GM19193 (cell line): Measurements from ENCODE around the gene FZD10.

ENCODE experiments used
- POLR2A ChIP-seq: IDR thresholded peaks from 4 replicates; pipeline ENCODE4 v1.6.1; 2011; ENCODE audit not compliant: insufficient read depth, insufficient read length; ENCODE audit errors: extremely low read depth

The FZD10 gene

DNA sequence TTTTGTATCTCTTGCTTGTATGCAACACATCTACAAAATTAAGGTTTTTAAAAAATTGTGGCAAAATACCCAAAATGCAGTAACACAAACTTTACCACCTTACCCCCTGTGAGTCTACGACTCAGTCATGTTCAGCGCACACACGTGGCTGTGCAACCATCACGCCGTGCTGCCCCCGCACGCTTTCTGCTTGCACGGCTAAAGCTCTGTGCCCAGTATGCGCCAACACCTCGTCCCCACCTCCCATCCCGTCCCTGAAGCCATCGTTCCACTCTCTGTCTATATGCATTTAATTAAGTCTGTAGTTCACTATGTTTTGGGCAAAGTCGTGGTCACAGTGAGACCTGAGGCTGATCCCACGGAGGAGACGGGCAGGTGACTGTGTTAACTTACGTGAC lies 36.4 kb downstream of the FZD10 start:
- no peak for TF ChIP-seq POLR2A

DNA sequence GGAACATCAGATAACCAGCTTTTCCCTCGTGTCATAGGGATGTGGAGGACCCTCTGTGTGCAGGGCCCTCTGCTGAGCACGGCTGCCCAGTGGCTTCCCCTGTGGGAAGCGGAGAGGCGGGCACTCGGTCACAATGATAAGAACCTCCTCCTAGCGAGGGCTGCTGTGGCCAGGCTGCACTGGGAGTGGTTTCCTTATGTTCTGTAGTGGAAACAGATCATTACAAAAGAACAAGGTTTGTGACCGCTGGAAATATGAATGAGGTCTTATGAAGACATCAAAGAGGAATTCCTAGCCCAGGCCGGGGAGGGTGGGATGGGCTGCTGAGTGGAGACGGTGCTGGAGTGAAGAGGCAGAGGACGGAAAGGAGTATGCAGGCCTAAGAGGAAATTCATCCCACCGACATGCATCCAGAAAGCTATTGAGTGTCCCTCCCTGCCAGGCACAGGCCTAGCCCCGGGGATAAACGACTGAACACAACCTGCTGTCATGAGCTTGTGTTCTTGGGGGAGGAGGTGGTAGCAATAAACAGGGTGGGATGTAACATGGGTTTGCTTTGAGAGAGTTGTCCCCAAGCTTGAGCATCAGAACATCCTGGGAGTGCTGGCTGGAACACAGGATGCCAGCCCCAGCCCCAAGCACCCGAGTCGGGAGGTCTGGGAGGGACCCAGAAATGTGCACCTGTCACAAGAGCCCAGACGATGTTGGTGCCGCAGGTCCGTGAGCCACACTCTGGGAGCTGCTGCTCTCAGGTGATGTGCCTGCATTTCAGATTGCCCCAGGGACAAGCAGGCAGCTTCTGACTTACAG lies 37.5 kb downstream of the FZD10 start:
- no peak for TF ChIP-seq POLR2A

DNA sequence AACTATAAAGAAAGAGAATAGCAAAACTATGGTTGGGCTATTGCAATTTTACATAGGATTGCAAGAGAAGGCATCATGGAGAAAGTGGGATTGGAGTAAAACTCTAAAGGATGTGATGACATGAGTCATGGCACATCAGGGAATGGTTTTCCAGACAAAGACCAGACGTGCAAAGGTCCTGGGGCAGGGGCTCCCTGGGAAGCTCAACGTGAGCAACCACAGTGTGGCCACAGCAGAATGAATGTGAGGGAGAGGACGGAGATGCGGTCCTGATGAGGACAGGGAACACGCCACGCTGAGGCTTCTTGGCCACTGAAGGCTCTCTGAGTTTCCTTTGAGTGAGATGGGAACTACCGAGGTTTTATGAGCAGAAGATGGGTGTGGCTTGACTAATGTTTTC lies 38.2 kb downstream of the FZD10 start:
- no peak for TF ChIP-seq POLR2A

DNA sequence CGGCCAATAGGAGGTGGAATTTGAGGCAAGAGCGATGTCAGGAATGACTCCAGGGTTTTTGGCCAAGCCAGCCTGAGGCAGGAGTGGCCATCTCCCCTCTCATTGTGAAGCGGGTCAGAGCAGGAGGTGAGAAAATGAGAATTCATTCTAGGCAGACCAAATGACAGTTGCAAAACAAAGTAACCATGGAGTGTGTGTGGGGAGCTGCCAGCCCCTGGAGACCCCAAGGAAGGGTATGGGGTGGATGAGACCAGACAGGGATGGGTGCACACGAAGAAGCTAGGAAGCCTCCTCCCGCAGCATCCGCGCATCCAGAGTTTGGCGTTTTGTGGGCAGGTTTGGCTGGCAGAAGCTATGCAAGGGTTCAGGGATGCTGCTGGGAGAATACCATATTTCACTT lies 38.8 kb downstream of the FZD10 start:
- no peak for TF ChIP-seq POLR2A

DNA sequence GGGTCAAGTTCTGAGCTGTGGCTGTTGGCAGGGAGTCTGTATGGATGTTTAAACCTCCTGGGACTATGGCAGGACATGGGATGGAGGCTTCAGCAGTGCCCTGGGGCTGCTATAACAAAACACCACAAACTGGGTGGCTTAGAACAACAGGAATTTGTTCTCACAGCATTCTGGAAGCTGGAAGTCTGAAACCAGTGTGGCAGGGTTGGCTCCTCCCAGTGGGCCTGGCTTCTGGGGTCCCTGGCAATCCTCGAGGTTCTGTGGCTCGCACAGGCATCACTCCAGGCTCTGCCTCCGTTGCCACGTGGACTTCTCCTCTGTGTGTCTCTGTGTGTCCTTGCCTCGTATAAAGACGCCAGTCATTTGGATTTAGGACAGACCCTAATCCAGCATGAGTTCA lies 39.9 kb downstream of the FZD10 start:
- no peak for TF ChIP-seq POLR2A

DNA sequence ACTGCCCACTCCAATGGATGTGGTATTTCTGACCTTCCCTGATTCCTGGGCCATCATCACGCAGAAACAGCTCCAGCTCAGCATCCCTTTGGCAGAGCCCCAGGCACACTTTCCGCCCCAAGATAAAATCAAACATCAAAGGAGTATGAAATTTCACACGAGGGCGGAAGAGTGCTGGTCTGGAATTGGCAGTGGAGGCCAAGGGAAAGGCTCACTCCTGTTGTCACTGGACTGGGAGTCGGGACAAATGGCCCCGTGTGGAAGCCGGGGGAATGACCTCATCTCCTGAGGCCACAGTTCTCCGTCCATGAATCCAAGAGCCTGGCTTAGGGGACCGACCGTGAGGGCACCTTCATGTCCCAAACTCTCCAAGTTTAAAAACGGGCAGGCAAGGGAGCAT lies 40.9 kb downstream of the FZD10 start:
- no peak for TF ChIP-seq POLR2A

DNA sequence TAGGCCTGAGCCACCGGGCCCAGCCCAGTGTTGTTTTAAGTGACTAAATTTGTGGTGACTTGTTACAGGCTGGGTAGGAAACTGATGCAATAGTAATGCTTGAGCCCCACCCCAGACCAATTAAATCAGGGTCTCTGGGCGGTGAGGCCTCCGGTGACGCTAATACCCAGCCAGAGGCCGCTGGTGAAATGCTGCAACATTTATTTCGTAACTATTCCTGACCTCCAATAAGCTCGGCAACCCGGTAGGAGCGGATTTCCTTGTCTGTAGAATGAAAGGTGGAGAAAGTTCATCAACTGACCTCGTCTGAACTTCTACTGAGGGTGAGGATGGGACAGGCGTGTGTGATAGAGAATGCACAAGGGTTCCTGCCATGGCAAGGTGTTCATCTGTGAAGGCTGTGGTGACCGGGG lies 42.3 kb downstream of the FZD10 start:
- TF ChIP-seq POLR2A, result no peak

DNA sequence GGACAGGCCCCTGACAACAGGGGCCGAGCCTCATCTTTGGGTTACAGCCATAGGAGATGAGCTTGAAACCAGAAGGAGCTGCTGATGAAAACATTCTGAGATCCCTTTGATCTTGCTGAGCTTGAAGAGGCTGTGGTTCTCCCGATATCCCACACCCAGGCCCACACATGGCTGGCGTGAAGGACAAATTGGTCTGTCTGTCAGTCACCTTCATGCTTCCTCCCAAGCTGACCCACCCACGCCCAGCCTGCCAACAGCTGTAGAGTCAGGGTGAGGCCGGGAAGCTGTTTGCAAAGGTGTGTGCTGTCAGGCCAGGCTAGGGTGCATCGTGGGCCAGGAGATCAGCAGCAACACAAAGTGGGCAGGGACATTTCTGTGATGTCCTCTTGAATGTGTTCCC lies 43.2 kb downstream of the FZD10 start:
- TF ChIP-seq POLR2A, result no peak

DNA sequence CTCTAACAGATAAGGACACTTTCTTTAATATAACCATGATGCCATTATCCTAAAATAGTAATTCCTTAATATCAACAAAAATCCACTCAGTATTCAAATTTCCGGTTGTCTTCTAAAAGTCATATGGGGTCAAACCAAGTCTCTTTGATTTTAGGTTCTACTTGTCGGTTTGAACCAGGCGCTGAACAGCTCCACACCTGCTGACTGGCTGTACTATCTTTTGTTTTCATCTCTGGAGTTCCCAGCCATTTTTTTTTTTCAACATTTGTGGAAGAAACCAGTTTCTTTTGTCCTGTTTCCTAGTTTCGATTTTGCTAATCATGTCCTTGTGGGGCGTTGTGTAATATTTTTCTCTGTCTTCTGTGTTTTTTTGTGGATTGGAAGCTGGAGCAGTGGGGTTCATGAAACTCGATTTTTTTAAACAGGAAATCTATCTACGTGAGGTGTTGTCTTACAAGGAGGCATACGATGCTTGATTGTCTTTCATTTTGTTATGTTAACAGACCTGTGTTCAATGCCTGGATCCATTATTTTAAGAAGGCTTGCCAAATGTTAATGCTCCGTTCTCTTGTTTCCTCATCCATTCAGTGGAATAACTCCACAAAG lies 50.2 kb downstream of the FZD10 start:
- TF ChIP-seq POLR2A, result no peak

DNA sequence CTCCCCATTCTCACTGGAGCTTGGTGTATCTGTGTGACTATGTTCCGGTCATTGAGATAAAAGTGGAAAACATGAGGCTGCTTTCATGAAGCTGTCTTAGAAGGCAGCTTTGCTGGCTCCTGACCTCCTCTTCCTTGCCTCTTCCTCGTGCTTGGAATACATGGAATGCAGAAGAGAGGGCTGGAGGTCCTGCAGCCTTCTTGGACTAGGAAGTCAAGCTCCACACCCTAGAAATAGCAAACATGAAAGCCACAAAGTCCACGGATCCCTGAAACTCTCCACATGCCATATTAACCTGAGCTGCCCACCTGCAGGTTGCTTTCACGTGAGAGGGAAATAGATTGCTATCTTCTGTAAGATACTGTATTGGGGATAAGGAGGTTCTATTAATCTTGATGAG lies 51.0 kb downstream of the FZD10 start:
- TF ChIP-seq POLR2A, result no peak

DNA sequence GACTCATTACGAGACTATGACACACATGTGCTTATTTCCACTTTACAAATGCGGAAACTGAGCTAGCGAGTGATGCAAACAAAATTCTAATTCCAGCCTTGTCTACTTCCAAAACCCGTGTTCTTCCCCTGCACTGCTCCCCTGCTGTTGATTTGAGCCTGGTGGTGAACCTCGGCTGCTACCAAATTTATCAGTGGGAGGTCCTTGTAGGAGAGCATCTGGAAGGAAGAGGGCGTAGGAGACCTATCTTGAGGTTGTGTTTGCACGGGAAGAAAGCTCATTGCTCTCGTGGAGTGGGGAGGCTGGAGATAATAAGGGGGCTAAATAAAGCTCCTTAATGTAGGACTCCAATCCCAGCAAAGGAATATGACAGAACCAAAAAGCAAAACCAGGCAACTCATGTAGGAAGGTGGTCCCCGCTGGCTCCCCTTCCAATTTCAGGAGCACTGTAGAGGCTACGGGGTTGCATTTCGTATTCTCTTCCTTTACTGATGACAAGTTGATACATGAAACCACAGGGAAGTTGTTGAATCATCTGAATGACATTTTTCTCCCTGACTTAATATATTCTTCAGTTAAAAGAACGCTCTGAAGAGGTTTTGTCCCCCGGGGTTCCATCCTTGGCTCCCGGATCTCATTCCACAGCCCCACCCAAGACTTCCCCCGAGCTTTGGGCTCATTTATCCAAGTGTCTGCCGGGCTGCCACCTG lies 52.6 kb downstream of the FZD10 start:
- TF ChIP-seq POLR2A, result no peak
